WTC11 (cell line): ENCODE measurements around the gene SH3PXD2A.

Source experiments
- CREM ChIP-seq: sonication (generic); formaldehyde crosslinking; IDR thresholded peaks from 2 replicates; pipeline ENCODE4 v1.8.1; 2022; ENCODE audit warnings: mild to moderate bottlenecking, missing genetic modification reagents, moderate library complexity
- CTCF ChIP-seq: fragments of 200-600 bp; IDR thresholded peaks from 2 replicates; pipeline ENCODE4 v1.8.0; 2022; ENCODE audit warnings: antibody characterized with exemption
- ESRRA ChIP-seq: sonication (generic); formaldehyde crosslinking; IDR thresholded peaks from 2 replicates; pipeline ENCODE4 v1.8.1; 2022; ENCODE audit warnings: mild to moderate bottlenecking, missing genetic modification reagents, borderline replicate concordance
- NFYB ChIP-seq: sonication (generic); formaldehyde crosslinking; conservative IDR thresholded peaks from 2 replicates; pipeline ENCODE4 v1.8.0; 2022; ENCODE audit warnings: low read depth, missing genetic modification reagents
- SMAD3 ChIP-seq: sonication (generic); formaldehyde crosslinking; IDR thresholded peaks from 2 replicates; pipeline ENCODE4 v1.8.0; 2022; ENCODE audit warnings: missing genetic modification reagents, mild to moderate bottlenecking, borderline replicate concordance
- SP1 ChIP-seq: sonication (generic); formaldehyde crosslinking; conservative IDR thresholded peaks from 2 replicates; pipeline ENCODE4 v1.8.1; 2022; ENCODE audit warnings: missing genetic modification reagents
- TEAD4 ChIP-seq: sonication (generic); formaldehyde crosslinking; IDR thresholded peaks from 2 replicates; pipeline ENCODE4 v1.8.0; 2022; ENCODE audit warnings: mild to moderate bottlenecking, missing genetic modification reagents
- ZNF512 ChIP-seq: sonication (generic); formaldehyde crosslinking; IDR thresholded peaks from 2 replicates; pipeline ENCODE4 v1.8.1; 2022; ENCODE audit warnings: missing genetic modification reagents, borderline replicate concordance
- TF ChIP-seq, protein P1 (sequence below): sonication (generic); formaldehyde crosslinking; IDR thresholded peaks from 2 replicates; pipeline ENCODE4 v1.8.0; 2022; ENCODE audit warnings: mild to moderate bottlenecking, missing genetic modification reagents

- TF ChIP-seq CTCF, result no peak
- no peak for TF ChIP-seq TEAD4 (CRISPR knock-in tag)
- TF ChIP-seq NFYB, result no peak
- TF ChIP-seq CREM, result no peak
- TF ChIP-seq SP1 (CRISPR knock-in tag), result no peak
- no peak for TF ChIP-seq ESRRA
- TF ChIP-seq, protein P1, sequence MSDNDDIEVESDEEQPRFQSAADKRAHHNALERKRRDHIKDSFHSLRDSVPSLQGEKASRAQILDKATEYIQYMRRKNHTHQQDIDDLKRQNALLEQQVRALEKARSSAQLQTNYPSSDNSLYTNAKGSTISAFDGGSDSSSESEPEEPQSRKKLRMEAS, result no peak
- TF ChIP-seq ZNF512 (CRISPR knock-in tag), result no peak
- no peak for TF ChIP-seq SMAD3 (CRISPR knock-in tag)
Observed at GRCh38 chr10:103834436-103835095, 20.8 kb downstream of the SH3PXD2A start.
